ENCODE data around the gene NAGK. TPM values are rescaled to one million over a fixed set of nuclear protein-coding genes. Genes with fewer than 3 reads are reported as not detected.

The NAGK gene
- total RNA-seq, 1 donor from 2014 or later = 138 TPM

GRCh38 chr2:71122387-71123298 lies 54.2 kb downstream of the NAGK start:
- no peaks in the 10 kb centered on the region for H3K36me3 ChIP-seq (ENCODE audit: control insufficient read depth, insufficient read depth, low read length)
- no peaks in the 10 kb centered on the region for H3K27me3 ChIP-seq (ENCODE audit: control insufficient read depth, insufficient read depth, low read length)
- no peak for DNase-seq (ENCODE audit: low read depth)
- TF ChIP-seq, protein P1, sequence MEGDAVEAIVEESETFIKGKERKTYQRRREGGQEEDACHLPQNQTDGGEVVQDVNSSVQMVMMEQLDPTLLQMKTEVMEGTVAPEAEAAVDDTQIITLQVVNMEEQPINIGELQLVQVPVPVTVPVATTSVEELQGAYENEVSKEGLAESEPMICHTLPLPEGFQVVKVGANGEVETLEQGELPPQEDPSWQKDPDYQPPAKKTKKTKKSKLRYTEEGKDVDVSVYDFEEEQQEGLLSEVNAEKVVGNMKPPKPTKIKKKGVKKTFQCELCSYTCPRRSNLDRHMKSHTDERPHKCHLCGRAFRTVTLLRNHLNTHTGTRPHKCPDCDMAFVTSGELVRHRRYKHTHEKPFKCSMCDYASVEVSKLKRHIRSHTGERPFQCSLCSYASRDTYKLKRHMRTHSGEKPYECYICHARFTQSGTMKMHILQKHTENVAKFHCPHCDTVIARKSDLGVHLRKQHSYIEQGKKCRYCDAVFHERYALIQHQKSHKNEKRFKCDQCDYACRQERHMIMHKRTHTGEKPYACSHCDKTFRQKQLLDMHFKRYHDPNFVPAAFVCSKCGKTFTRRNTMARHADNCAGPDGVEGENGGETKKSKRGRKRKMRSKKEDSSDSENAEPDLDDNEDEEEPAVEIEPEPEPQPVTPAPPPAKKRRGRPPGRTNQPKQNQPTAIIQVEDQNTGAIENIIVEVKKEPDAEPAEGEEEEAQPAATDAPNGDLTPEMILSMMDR (IDR thresholded peaks at IDR 0.05; ENCODE audit: insufficient read depth, low read length, poor library complexity, severe bottlenecking) = no peak
- no peak overlapping the region for H3K4me3 ChIP-seq (ENCODE audit: low read depth, low read length)

GRCh38 chr2:71125506-71126294 lies 57.3 kb downstream of the NAGK start:
- H3K4me3 ChIP-seq (ENCODE audit: low read depth, low read length) = no peak overlapping the region
- H3K27me3 ChIP-seq (ENCODE audit: control insufficient read depth, insufficient read depth, low read length) = no peaks in the 10 kb centered on the region
- no peaks in the 10 kb centered on the region for H3K36me3 ChIP-seq (ENCODE audit: control insufficient read depth, insufficient read depth, low read length)
- TF ChIP-seq, protein P1 (IDR thresholded peaks at IDR 0.05; ENCODE audit: insufficient read depth, low read length, poor library complexity, severe bottlenecking) = no peak
- DNase-seq (ENCODE audit: low read depth) = no peak

DNA sequence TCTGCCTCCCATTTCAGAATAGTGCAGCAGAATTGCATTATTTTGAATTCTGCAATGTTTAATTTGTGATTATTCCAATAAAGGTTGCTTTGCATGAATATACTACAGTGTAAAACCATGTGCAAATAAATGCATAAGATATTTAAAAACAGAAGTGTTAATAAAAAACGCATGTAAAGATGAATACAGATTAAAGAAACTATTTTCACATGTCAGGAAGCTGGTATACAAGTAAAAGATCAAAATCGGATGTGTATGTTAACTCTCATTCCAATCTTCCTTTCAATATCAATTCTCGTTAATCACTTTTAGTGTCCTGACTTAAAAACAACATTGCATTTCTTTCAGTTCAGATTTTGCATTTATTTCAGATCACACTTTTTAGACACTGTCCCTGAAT lies 58.5 kb downstream of the NAGK start:
- H3K27me3 ChIP-seq (ENCODE audit: control insufficient read depth, insufficient read depth, low read length) = no peaks in the 10 kb centered on the region

More for the DNA sequence above, 58.5 kb downstream of the NAGK start:
- H3K36me3 ChIP-seq (ENCODE audit: control insufficient read depth, insufficient read depth, low read length) = no peaks in the 10 kb centered on the region
- no peak for DNase-seq (ENCODE audit: low read depth)
- H3K4me3 ChIP-seq (ENCODE audit: low read depth, low read length) = no peak overlapping the region
- TF ChIP-seq, protein P1 (IDR thresholded peaks at IDR 0.05; ENCODE audit: insufficient read depth, low read length, poor library complexity, severe bottlenecking) = no peak

Other genes starting within 250 kb of the NAGK start
- gene CLEC4F, start 248.0 kb upstream of the NAGK start, total RNA-seq = not detected in 2 replicates
- gene CD207, start 232.8 kb upstream of the NAGK start, total RNA-seq = not detected in 2 replicates
- 0.68 TPM in 1 of 2 replicates, not detected in the other for gene VAX2, start 168.1 kb upstream of the NAGK start, total RNA-seq
- not detected in 2 replicates for gene ATP6V1B1, start 132.7 kb upstream of the NAGK start, total RNA-seq
- 0.54 and 0.75 TPM in 2 replicates for gene ANKRD53, start 90.0 kb upstream of the NAGK start, total RNA-seq
- gene TEX261, start 73.8 kb upstream of the NAGK start, total RNA-seq = 34.2 and 45.2 TPM in 2 replicates
- gene MCEE, start 61.6 kb downstream of the NAGK start, total RNA-seq = 2.7 and 6.7 TPM in 2 replicates
- 17.5 and 25.9 TPM in 2 replicates for gene MPHOSPH10, start 62.0 kb downstream of the NAGK start, total RNA-seq
- gene PAIP2B, start 158.5 kb downstream of the NAGK start, total RNA-seq = 1.9 and 2.9 TPM in 2 replicates

Measured in kidney epithelial cell (primary cell).